GM19324 (cell line): ENCODE results near the gene EML2.
A peak's percentile ranks its signal among the peaks of the same experiment; 100 is the strongest.
"Not testable (repeated sequence)": the region's sequence is repeated elsewhere in the genome, so short reads cannot be mapped to it uniquely, and the experiment has no call there.

Source experiments
- ATAC-seq: cut with Tn5 transposase; IDR thresholded peaks from one replicate; pipeline ENCODE4 v1.9.1; 2021; ENCODE audit warnings: mild to moderate bottlenecking, moderate library complexity; ENCODE audit not compliant: unreplicated experiment, low FRiP score

Gene EML2, protein sequence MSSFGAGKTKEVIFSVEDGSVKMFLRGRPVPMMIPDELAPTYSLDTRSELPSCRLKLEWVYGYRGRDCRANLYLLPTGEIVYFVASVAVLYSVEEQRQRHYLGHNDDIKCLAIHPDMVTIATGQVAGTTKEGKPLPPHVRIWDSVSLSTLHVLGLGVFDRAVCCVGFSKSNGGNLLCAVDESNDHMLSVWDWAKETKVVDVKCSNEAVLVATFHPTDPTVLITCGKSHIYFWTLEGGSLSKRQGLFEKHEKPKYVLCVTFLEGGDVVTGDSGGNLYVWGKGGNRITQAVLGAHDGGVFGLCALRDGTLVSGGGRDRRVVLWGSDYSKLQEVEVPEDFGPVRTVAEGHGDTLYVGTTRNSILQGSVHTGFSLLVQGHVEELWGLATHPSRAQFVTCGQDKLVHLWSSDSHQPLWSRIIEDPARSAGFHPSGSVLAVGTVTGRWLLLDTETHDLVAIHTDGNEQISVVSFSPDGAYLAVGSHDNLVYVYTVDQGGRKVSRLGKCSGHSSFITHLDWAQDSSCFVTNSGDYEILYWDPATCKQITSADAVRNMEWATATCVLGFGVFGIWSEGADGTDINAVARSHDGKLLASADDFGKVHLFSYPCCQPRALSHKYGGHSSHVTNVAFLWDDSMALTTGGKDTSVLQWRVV

DNA sequence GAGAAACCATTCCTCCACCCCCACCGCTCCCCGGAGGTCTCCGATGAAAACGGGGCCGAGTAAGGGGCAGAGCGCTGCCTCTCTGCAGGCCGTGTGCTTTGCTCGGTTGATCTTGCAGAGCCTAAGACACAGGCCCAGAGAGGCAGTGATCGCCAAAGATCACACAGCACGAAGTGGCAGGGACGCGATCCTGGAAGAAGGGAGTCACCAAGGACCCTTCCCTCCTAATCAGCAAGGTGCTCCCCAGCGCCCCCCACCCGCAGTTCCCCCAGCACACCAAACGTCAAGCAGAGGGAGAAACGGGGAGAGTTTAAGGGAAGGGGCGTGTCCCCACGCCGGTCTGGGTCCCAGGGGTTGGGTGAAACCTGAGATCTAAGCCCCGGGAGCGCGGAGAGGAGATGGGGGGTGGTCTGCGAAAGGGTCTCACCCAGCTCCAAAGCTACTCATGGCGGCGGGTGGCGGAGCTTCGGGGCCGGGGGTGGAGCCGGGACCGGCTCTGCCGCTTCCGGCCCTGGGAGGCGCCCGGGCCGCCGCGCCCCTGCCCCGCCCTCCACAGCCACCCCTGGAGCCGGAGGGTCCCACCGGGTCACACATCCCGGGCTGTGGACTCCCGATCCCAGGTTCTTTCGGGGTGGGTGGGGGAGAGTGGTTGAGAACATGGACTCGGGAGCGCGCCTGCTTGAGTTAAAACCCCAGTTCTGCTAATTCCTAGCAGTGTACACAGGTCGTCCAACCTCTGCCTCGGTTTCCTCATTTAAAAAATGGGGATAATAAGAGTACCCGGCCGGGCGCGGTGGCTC is at the start of gene EML2:
EML2 (minus strand) TSS at position 468 of the 800 bp plus-strand sequence; CDS start at position 447, 21 bp downstream.
- no peak for ATAC-seq

DNA sequence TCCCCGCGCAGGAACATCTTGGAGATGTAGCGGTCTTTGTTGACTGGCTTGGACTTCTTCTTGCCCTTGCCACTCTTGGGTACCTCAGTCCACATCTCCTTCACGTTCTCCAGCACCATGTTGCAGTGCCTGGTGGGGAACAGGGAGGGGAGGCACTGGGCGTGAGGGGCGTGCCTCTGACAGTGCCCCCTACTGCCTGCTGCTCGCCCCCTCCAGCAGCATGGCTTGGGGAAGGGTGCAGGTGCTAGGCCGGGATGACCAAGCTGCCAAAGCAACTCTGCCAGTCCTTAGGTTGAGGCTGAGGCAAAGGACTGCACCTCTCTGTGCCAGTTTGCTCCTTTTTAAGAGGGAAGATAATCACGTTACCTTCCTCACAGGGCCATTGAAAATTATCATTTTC is 48.4 kb upstream of the EML2 start:
- no peak for ATAC-seq

DNA sequence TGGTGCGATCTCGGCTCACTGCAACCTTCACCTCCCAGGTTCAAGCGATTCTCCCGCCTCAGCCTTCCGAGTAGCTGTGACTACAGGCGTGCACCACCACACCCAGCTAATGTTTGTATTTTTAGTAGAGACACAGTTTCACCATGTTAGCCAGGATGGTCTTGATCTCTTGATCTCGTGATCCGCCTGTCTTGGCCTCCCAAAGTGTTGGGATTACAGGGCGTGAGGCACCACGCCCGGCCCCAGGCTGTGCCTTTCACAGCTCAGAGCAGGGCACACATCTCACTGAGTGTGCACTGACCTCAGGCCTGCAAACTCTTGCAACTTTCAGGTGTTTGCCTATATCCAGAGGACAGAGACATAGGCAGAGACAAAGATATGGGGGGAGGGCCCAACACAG is 45.8 kb upstream of the EML2 start:
- ATAC-seq = not testable (repeated sequence)

DNA sequence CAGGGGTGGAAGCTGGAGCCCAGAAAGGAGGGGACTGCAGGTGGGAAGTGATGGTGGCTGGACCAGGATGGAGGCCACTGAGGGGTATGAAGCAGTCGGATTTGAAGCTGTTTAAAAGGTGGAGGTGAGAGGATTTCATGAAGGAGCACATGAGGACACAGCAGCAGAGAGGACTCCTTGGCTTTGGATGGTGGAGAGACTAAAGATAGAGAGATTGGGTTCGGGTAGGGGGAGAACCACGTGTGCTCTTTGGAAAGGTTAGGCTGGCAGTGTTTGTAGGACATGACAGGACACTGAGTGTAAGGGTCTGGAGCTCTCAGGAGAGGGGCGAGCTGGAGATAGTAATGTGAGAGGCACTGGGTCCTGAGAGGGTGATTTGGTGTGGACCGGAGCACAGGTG is 43.7 kb upstream of the EML2 start:
- no peak for ATAC-seq

DNA sequence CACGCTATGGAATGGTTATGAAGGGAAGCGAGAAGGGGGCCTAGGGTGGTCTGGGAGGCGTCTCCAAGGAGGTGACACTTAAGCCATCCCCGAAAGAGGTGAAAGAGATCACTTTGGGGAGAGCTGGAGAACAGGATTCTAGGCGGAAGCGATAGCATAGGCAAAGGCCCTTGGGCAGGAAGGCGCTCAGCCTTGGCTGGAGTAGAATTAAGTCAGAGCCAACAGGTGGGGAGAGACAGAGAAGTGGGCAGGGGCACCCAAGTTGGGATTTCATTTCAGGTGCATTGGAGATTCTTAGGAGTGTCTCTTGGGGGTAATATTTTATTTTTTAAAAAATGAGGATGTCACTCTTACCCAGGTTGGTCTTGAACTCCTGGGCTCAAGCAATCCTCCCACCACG is 42.9 kb upstream of the EML2 start:
- ATAC-seq = no peak

DNA sequence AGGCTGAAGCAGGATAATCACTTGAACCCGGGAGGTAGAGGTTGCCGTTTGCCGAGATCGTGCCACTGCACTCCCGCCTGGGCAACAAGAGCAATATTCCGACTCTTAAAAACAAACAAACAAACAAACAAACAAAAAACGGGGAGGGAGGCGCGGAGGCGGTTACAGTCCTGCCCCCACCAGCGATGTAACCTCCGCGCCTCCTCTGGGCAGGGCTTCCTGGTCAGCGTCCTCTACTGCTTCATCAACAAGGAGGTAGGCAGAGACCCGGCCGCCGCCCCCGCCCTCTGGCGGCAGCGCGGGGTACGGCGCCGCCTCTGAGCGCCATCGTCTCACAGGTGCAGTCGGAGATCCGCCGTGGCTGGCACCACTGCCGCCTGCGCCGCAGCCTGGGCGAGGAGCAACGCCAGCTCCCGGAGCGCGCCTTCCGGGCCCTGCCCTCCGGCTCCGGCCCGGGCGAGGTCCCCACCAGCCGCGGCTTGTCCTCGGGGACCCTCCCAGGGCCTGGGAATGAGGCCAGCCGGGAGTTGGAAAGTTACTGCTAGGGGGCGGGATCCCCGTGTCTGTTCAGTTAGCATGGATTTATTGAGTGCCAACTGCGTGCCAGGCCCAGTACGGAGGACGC is 42.3 kb upstream of the EML2 start:
- ATAC-seq = peak; percentile 70

DNA sequence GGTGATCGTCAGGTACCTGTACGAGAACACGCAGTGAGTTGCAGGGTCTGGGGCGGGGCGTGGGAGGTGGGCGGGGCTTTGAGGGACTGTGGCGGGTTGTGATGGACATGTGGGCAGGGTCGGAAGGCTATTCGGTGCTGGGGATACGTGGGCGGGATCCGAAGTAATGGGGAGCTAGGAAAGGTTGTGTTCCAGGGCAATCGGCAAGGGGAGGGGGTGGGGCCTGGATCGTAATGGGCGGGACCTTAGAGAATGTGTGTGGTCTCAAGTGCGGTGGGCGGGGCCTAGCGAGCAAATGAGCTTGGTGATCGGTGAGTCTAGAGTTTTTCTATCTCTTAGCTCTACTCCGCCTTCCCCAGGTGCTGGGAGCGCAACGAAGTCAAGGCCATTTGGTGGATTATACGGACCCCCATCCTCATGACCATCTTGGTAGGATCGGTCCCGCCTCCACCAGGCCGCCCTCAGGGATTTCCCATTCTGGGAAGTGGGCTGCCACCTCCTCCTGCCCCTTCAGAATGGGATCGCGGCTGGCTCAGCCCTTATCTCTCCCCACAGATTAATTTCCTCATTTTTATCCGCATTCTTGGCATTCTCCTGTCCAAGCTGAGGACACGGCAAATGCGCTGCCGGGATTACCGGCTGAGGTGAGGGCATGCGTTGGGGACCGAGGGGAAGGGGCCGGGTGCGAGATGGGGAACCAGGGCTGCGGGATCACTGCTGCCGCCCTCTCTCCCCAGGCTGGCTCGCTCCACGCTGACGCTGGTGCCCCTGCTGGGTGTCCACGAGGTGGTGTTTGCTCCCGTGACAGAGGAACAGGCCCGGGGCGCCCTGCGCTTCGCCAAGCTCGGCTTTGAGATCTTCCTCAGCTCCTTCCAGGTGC is 38.4 kb upstream of the EML2 start:
- ATAC-seq = no peak

DNA sequence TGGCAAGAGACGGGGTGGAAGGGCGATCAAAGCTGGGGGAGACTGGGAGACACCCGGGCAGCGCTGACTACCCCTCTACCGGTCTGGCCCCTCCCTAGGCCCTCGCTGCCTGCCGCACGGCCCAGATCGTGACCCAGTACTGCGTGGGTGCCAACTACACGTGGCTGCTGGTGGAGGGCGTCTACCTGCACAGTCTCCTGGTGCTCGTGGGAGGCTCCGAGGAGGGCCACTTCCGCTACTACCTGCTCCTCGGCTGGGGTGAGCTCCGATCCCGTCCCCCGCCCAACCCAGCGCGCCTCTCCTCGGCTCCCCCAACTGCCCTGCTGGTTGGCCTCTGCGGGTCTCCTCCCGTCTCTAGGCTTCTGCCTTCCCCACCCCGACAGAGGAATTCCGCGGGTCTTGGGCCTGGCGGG is 37.7 kb upstream of the EML2 start:
- no peak for ATAC-seq

DNA sequence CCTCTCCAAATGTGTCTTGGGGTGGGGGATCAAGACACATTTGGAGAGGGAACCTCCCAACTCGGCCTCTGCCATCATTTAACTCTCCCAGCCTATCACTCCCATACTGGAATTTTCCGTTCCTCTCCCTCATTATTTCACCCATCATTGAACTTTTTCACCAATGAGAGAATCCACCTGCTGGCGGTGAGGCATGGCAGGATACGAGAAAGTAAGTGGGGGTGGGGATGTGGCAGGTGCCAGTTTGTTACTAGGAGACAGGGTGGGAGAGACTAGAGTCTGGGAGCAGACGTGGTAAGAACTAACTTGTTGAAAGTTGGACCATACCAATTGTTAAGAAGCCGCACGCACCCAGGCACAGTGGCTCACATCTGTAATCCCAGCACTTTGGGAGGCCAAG is 35.7 kb upstream of the EML2 start:
- ATAC-seq = no peak

DNA sequence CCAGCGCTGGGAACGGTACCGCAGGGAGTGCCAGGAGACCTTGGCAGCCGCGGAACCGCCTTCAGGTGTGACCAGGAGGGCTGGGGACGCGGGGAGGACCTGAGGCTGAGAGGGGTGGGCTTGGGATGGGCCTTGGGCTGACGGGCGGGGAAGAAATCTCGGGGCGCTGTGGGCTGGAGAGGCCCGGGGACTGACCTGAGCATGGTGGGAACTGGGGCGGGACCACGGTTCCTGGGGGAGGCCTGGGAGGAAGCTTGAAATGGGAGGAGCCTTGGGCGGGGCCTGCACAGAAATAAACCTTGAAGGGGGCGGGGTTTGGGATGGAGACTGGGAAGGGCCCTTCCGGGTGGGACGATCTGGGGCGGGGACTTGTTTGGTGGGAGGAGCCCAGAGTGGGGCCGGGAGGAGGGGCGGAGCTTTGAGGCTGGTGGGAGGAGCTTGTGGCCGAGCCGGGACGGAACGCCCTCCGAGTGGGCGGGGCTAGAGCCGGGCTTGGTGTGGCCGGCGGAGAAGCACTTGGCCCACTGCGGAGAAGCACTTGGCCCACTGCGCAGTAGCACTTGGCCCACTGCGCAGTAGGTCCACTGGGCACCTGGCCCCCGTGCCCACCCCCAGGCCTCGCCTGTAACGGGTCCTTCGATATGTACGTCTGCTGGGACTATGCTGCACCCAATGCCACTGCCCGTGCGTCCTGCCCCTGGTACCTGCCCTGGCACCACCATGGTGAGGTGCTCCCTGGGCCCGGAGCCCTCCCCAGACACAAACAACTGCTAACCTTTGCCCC is 31.7 kb upstream of the EML2 start:
- no peak for ATAC-seq

DNA sequence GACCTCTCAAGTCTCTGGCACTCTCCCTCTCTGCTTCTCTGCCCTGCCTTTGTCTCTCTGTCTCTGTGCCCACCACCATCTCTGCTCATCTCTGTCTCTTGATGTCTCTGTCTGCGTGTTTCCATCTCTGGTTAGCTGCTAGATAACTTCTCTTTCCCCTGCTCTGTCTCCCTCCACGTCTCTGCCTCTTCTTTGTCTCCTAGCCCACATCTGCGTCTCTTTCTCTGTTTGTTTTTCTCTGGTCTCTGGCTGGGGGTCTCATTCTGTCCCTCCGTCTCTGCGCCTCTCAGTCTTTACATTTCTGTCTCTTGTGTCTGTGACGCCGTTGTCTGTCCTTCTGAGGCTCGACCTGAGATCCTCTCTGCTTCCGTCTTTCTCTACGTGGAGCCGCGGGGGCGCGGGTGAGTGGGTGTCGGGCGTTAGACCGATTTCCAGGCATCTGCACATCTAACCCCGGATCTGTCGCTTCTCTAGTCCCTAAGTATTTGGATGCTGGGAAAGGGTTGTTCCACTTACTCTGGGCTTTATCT is 29.2 kb upstream of the EML2 start:
- no peak for ATAC-seq

DNA sequence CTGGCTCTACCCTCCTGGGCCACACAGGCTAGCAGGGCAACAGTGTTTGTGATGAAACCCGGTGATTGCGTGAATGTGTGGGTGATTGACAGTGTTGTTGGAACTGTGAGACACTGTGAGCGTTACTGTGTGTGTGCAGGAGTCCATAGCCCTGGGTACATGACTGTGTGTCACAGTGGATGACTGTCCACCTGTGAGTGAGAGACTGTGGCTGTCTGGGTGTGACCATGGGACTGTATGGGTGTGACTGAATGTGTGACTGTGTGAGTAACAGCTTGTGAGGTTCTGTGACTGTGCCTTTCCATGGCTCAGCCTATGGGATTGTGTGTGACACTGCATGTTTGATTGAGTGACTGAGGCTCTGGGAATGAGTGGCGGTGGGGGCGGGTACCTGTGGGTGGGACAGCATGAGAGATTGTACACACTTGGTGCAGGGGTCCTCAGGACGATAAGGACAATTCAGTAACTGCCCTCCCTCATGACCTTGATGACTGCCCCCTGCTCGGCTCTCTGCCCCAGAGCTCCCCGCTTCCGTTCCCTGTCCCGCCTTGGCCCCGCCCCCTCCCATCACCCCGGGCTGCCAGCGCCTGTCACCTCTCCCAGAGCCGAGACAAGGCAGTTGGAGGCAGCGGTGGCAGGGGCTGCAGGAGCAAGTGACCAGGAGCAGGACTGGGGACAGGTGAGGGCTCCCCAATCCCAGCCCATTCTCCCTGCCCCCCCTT is 28.6 kb upstream of the EML2 start, which contains the start of gene GIPR:
GIPR (plus strand) TSS at position 602 of the 722 bp plus-strand sequence. CDS start 1,300 bp downstream, outside the sequence.
- peak; percentile 27 for ATAC-seq

DNA sequence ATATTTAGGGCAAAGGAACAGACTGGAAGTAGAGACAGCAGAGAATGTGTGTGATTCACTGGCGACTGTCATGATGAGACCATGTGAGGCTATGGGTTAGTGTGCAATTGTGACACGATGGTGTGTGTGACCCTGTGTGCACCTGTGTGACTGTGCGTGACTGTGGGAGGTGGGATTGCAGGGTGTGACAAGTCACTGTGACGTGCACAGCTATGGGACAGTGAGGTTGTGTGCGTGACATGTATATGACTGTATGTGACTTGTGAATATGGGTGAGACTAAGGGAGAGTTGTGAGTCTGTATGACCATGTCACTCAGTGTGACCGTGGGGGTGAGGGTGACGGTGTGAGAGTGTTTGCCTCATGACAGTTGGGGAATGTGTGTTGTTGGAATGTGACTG is 25.4 kb upstream of the EML2 start:
- no peak for ATAC-seq

DNA sequence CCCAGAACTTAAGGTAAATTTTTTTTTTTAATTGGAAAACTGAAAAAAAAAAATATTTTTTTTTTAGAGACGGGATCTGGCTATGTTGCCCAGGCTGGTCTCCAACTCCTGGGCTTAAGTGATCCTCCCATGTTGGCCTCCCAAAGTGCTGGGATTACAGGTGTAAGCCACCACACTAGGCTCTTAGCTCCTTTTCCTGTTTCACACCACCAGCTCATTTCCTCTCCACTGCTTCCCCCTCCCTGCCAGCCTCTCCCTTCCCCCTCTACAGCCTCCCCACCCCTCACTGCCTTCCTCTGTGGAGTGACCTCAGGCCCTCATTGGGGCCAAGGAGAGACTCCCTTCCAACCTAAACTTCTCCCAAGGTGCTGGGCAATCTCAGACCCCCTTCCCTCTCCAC is 24.6 kb upstream of the EML2 start:
- no peak for ATAC-seq

DNA sequence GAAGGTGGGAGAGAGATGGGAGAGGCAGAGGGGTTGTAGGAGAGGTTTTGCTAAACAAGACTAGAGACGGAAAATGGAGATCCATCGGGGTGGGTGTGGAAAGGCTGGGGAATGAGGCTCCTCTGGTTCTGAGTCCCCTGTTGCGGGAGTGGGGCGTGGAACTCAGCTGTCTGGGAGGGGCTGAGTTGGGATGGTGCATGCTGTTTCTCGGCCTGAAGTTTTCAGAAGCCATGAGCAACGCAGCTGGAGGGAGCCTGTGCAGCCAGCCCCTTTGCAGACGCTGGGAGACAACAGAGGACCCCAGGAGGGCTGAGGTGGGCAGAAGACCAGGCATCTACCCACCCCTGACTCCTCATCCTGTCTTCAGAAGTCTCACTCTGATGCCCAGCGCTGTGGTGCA is 21.4 kb upstream of the EML2 start:
- ATAC-seq = no peak

DNA sequence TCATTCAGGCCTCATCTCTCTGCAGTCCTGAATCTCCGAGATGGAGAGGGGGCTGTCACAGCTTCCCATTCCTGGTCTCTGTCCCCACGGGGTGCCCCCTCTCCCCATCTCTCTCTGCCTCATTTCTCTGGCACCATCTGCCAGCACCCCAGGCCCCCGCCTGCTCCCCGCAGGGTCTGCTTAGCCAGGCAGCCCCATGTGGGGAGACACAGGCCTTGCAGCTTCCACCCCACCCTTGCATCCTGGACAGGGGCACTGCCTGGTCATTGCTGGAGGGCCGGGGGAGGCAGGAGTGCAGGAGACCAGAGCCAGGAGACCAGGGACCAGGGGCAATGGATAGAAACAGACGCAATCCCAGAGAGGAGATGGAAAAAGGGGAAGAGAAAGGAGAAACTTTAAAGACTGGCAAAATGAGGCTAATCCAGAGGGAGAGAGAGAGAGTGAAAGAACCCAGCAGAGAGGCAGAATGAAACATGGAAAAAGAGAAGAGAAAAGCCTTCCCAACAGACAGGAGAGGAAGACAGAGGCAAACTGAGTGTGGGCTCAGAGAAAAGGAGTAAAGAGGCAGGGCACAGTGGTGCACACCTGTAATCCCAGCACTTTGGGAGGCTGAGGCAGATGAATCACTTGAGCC is 20.0 kb upstream of the EML2 start:
- no peak for ATAC-seq

DNA sequence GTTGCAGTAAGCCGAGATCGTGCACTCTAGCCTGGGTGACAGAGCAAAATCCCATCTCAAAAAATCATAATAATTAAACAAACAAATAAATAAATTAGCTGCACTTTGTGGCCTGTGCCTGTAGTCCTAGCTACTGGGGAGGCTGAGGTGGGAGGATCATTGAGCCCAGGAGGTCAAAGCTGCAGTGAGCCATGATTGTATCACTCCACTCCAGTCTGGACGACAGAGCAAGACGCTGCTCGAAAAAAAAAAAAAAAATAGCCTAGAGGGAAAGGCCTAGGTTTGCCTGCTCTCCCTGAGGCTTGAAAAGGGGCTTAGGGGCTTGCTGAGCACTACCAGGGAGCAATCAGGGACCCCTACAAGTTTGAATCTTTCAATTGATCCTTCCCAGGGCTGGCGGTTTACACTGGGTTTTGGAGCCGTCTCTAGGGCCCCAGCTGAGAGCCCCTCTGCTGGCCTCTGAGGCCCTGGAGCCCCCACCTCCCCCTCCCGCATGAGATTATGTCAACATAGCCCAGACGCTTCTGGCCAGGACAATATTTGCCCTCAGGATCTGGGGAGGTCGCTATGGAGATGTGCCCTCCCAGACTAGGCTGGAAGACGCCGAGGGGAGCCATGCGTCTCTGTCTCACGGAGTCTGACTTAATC is 18.4 kb upstream of the EML2 start:
- no peak for ATAC-seq
